Activated effector memory CD4-positive, alpha-beta T cell treated with Interleukin-2 at 50 U/mL for 16 hours (primary cell): ENCODE results near the gene PPP1R9B.

ENCODE experiments used
- DNase-seq: peaks from one replicate; pipeline ENCODE4 v3.0.0-alpha.2; 2020

Gene PPP1R9B

DNA sequence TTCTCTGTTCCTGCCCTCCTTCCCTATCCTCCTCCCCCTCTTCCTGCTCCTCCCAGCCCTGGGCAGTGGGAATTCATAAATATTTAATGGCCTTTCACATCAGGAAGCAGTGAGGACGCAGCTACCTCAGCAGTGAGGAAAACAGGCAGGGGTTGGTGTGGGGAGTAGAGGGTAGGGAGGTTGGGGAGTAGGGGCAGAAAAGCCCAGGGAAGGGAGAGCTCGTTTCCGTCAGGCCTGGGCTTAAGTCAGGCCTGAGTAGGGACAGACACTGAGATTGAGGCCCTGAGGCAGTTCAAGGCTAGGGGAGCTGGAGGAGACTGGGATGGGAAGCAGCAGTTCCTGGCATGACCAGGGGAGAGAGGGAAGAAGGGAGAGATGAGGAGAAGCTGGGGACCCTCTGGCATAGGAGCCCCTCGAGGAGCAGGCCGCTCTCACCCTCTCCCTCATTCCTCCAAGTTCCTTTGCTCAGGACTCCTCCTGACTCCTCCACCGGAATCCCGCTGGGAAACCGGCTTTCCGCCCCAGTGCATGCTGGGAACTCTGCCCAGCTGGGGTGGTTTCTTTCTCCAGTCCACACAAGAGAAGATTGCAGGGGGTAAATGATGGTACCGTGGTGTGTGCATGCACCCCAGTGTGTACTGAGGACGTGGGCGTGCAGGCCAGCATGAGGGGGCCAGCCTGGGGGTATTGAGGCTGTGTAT, 26.7 kb downstream of the PPP1R9B start:
- no peak for DNase-seq

- no peak for DNase-seq
Observed at GRCh38 chr17:50122945-50123344, 27.5 kb downstream of the PPP1R9B start.

DNA sequence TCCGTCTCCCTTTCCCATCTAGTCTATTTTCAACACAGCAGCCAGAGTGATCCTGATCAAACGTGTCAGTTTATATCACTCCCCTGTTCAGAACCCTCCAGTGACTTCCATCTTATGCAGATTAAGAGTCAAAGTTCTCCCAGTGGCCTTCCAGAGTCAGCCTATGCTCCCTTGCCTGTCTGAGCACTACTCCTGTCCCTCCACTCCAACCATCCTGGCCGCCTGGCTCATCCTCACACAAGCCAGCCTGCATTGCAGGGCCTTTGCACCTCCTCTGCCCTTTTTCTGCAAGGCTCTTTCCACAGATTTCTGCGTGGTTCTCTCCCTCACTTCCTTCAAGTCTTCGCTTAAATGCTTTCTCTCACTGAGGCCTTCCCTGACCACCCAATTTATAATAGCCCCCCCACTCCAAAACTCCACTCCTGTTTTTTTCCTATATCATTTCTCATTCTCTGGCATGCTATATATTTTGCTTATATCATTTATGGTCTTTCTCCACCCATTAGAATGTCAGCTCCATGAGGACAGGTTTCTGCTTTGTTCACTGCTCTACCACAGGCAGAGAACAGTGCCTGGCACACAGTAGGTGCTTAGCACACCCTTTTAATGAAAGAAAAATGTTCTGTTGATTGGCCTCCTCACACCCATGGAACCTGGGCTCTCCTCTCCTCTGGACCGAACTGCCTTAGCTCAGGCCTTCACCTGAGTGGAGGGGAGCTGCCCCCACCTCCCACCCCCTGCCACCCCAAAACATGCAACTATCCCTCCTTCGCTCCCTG, 29.8 kb downstream of the PPP1R9B start:
- DNase-seq, result no peak

- DNase-seq, result no peak
Observed at GRCh38 chr17:50118828-50119218, 31.7 kb downstream of the PPP1R9B start.

GRCh38 chr17:50118076-50118827, 32.2 kb downstream of the PPP1R9B start:
- no peak for DNase-seq

GRCh38 chr17:50117202-50118051, 33.0 kb downstream of the PPP1R9B start:
- DNase-seq, result peak; percentile 54

DNA sequence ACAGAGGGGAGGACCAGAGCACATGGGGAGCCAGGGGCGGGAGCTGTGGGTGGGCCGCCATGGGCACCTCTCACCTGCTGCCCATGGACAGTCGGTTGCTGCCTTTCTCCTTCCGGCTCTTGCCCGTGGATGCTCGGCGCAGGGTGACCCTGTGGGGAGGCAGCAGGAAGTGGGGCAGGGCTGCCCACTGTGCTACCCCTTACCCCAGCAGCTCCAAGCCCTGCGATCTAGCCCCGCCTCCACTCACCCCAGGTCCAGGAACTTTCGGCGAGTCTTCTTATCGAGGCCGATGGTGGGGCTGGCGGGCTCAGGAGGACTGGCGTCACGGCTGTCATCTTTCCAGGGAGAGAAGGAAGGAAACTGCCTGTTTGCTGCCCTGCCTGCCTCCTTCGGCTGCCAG, 34.7 kb downstream of the PPP1R9B start:
- no peak for DNase-seq

DNA sequence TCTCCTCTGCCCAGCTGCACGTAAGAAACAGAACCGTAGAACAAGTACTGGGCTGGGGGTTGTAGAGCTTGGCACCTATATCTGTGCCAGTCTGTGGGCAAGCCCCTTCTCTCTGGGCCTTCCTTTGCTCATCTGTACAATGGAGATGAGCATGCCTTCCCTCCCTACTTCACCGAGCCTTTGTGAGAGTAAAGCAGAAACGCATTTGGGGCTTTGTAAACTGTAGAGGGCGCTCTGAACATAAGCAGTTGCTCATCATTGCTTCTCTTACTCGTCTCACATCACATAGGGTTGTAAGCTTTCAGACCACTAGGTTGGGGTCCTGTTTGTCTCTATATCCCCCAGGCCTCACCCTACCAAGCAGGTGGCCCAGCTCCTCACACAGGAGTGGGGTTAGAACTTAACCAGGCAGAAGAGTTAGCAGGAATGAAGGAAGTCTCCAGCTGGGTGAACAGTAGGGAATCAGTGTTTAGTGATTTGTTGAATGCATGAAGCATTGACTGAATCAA, 35.6 kb downstream of the PPP1R9B start:
- DNase-seq, result no peak

- DNase-seq, result no peak
Observed at GRCh38 chr17:50114401-50114800, 36.1 kb downstream of the PPP1R9B start.

GRCh38 chr17:50113624-50114320, 36.7 kb downstream of the PPP1R9B start:
- no peak for DNase-seq

DNA sequence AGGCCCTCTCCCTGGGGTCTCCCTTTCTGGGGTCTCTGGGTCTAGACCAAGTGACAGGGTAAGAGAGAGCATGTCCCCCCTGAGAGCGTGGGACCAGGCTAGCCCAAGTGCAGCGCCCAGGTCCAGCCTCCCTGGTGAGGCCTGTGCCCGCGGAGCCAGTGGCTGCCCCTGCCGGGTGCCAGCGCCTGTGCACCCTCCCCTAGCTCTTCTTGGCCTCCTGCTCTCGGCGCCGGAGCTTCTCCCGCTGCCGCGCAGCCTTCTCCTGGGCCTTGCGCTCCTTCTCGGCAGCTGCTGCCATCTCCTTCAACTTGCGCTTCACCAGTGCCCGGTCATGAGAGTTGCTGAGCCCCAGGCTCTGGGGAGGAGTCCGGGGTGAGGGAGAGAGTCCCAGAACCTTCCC, 37.8 kb downstream of the PPP1R9B start:
- no peak for DNase-seq

DNA sequence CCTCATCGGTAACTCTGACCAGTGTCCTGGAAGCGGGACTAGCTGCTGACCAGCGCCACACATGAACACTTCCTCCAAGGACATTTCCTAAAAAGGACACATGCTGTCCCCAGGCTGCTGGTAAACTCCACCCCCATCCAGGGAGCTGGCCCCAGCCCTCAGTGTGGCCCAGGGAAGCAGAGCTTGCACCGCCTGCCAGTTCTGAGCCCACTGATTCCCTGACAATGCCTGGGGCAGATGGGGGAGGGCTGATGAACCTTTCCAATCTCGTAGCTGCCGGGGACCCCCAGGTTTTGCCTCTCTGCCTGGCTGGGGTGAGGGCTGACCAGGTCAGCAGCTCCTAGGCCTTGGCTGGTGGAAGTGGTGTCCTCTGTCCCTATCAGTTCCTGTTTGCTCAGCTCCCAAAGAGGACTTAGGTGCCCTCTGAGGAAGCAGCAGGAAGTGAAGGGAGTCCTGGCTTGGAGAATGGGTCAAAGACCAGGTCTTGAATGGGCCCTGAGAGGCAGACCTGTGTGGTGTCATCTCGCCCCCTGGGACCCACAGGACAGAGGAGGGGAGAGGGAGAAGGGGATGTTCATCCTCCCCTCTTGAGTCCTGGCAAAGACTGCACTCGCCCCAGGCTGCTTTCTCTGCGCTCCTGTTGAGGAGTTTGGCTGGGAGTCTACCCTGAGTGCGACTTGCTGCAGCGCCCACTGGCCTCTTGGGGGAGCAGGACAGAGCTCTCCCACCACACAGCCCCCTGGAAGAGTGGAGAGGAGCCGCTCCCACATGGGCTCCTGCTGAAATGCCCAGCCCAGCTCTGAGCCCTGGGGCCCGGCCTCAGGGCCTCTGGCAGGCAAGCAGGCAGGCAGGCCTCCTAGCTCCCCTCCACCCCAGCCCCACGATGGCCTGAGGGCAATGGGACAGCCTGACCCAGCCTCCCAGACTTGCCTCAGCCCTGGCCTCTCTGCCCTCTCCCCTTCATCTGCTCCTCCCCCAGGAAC, 38.5 kb downstream of the PPP1R9B start:
- DNase-seq, result no peak

DNA sequence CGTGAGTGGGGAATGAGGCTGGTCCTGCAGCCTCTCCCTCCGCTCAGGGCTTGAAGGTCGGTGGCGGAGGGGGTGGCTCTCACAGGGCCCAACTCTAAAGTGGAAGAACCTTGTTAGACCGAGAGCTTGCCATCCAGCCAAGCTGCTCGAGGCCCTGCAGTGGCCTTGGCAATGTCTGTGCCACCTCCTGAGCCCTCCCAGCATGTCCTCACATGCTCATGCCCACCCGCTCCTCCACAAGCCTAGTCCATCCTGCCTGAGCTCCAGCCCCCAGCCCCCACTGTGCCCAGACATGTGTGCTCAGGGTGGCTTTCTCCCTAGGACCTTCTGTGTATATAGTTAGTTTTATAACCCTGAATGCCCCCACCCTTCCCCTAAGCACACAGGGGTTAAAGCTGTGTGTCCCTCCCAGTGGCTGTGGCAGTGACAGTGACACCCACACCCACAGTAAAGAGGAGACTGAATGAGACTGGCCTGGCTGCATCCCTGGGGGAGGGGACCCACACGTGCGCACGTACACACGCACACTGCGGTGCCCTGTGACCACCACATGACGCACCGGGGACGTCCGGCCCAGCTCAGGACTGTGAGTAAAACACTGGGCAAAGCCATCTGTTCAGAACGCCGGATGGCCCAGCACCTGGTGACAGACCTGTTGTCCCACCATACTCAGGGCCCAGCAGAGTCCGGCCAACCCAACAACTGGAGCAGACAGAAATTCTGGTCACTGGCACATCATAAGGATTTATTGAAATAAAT, 39.7 kb downstream of the PPP1R9B start:
- no peak for DNase-seq

DNA sequence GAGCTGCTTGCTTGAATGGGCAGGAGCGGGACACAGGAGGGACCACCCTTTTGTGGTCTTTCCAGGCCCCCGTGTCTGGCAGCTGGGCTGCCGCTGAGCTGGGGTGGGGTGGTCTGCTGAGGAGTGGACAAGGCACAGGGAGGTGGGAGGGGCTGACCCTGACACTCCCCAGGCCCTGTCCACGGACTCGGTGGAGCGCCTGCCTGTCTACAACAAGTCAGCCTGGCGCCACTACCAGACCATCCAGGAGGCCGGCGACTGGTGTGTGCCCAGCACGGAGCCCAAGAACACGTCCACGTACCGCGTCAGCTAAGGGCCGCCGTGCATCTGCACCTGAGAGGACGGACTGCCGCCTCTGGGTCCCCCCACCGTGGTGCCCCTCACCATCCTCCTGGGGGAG, 40.7 kb downstream of the PPP1R9B start:
- DNase-seq, result no peak

GRCh38 chr17:50109207-50109606, 41.3 kb downstream of the PPP1R9B start:
- no peak for DNase-seq

- DNase-seq, result no peak
Observed at GRCh38 chr17:50108556-50108955, 41.9 kb downstream of the PPP1R9B start.

GRCh38 chr17:50107790-50108414, 42.6 kb downstream of the PPP1R9B start:
- no peak for DNase-seq

- DNase-seq, result no peak
Observed at GRCh38 chr17:50106393-50107131, 43.9 kb downstream of the PPP1R9B start.

DNA sequence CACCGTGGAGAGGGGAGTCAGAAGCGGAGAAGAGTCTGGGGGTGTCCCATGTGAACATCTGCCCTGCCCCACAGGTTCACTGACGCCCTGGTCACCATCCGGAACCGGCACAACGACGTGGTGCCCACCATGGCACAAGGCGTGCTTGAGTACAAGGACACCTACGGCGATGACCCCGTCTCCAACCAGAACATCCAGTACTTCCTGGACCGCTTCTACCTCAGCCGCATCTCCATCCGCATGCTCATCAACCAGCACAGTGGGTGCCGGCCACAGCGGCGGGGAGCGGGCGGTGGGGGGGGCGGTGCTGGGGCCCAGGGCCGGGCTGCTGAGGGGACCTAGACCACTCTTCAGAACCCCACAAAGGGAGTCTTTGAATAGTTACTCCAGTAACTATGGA, 44.7 kb downstream of the PPP1R9B start:
- DNase-seq, result no peak
